Right ventricle myocardium inferior (tissue), 1 donor: ENCODE data around the gene SYT13. TPM values are rescaled to one million over a fixed set of nuclear protein-coding genes. Genes with fewer than 3 reads are reported as not detected.

Experiments
- ATAC-seq: fragments of 200-7000 bp; cut with Tn5 transposase; one replicate; pipeline ENCODE4 v1.9.1; 2020; ENCODE audit warnings: mild to moderate bottlenecking, moderate library complexity
- DNase-seq: peaks from one replicate; pipeline ENCODE4 v3.0.0; 2021; ENCODE audit errors: missing footprints
- intact Hi-C: fragments of 100-400 bp; cut with DNase I; formaldehyde crosslinking; loops from one replicate; pipeline ENCODE4 v1.11.0; 2022
- total RNA-seq: library from RNA; stranded (reverse); fragmentation: NEBNext Ultra II Directional; extraction: Animal tissue kit (Norgen Biotek cat#: 25700); gene quantifications from one replicate; pipeline ENCODE4 v1.2.1, GENCODE V29; 2021
- donor health status: DM: no; HTN: yes; CAD: no; lungs with severe emphysema.

The SYT13 gene
- total RNA-seq, 1 donor from 2014 or later, result 7.0 TPM

DNA sequence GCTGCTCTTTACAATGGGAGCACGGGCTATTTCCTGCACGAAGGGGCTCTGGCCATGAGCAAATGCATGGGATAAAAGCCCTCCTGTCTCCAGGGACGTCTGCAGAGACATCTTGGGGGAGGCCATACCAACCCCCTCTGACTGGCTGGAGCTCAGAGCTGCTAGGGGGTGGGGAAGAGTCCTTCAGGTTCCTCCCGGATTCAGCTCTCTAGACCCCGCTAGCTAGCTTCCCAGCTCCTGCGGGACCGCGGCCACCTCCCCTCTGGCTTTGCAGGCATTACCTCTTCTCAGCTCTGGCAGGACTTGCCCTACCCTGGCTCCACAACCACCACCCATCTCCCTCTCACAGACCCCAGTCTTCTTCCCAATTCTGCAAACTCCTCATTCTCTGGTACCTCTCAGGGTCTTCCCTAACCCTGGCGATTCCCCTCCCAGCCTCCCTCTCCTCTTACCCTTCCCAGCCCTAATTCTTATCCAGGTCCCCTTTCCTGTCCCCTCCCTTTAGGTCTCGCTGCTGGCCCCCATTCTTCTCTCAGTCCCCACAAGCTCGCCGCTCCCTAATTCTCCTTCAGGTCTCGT lies 802 bp downstream of the SYT13 start:
- no peak for ATAC-seq
- DNase-seq, result no peak
- intact Hi-C loops, result no loop called here

DNA sequence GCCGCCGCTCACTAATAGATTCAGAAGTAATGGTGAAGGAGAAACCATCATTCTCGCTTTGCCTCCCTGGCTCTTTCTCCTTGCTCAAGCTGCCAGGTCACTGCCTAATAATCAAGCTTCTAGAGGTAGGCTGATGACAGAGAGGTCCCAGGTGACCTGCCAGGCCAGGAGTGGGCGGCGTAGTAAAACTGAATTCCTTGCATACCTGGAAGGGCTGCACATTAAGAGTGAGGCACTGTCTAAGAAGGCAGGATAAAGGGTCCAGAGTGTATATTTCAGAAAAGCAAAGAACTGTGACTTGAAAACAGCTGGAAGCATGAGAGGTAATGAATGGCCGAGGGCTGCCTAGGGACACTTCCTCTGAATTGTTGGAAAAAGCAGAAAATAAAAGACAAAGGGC lies 4.1 kb downstream of the SYT13 start:
- intact Hi-C loops, result no loop called here
- ATAC-seq, result no peak

DNA sequence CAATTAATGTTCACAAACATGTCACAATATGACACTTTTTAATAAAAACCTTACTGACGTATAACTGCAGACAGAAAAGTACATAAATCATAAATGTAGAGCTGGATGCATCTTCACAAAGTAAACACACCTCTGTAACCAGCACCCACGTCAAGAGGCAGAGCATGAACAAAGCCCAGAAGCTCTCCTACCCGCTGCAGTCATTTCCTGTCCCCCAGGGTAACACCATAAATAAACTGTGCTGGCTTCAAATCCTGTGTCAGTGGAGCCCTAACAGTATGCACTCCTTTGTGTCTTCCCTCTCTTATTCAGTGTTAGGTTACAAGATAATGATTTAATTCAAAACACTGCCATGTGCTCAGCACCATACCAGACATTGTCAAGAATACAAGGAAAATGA lies 5.7 kb downstream of the SYT13 start:
- ATAC-seq, result no peak
- no peak for DNase-seq
- intact Hi-C loops, result no loop called here

More for the DNA sequence above, 4.1 kb downstream of the SYT13 start:
- DNase-seq, result no peak

DNA sequence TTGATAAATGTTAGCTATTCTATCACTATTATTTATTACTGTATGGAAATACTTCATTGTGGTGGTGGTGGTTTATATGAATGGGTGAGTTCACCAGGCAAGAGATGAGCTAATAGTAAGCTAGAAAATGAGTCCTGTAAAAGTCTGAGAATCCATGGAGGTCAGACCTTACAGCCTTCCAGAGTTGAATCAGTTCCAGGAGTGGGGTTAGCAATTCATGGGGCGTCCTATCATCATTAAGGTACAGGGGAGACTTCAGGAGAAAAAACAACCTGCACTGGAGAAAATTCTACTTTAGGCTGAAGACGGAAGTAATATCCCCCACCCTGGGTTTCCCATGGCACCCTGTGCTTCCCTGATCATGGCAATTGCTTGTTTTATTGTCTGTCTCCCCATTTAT lies 6.5 kb downstream of the SYT13 start:
- intact Hi-C loops, result no loop called here
- ATAC-seq (no peak), DNase-seq (no peak)

DNA sequence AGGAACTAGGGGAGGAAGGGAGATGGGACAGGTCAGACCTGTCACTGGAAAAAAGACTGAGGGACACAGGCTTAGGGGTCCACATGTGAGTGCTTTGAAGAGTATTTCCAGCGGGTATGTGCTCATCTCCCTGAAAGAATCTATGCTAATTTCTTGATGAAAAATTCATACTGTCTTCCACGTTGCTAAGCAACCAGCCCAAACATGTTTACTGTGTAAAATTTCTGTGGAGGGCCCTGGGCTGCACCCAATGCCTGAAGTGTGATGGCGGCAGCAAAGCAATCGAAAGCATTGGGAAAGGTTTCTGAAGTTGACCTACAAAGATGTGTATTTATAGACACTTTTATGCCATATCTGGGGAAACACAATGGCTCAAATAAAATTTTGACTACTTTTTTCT lies 7.4 kb downstream of the SYT13 start:
- intact Hi-C loops, result no loop called here
- DNase-seq, result no peak
- ATAC-seq, result no peak

DNA sequence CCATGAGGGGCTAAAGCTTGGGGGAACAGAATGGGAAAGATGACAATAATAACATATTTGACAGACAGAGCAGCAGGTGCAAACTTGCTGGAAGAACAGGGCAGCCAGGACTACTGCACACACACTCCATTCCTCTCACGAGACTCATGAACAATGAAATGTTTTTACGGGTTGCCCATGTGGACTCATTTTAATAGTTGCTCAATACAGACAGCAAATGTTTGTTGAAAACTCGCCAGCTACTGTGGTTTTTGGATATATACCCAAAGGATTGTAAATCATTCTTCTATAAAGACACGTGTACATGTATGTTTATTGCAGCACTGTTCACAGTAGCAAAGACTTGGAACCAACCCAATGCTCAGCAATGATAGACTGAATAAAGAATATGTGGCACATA lies 10.3 kb downstream of the SYT13 start:
- intact Hi-C loops, result no loop called here
- ATAC-seq (no peak), DNase-seq (no peak)

DNA sequence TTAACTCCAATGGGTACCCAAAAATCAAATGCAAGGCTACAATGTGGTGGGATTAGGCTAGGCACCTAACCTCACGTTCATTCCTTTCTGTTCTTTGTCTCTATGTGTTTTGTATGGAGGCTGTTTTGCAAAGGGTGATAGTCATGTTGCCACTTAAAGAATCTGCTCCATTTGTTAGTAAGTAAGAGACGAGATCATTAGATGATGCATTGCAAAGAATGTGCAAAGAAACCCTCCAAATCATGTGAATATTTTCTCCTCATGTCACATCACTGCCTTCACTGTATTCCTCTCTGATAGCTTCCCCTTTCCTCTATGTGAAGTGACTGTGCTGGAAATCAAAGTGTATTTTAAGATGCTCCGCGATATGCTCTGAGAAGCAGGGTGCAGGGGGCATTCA lies 11.9 kb downstream of the SYT13 start:
- ATAC-seq (no peak), DNase-seq (no peak)
- intact Hi-C loops, result no loop called here

DNA sequence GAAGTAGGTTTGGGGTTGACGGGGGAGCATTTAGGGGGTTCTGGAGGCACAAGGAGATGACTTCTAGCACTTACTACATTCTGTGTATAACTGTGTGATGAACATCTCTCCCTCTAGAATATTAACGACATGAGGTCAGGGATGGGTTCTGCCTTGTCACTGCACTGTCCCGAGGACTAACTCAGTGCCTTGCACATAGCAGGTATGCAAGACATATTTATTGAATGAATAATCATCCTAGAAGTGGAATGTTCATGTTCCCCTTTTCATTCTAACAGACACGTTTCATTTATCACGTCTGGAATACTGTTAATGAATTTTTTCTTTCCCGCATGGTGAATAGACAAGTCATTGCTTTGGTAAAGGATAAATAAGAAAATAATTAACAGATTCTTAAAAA lies 12.6 kb downstream of the SYT13 start:
- intact Hi-C loops, result no loop called here
- no peak for ATAC-seq
- DNase-seq, result no peak

DNA sequence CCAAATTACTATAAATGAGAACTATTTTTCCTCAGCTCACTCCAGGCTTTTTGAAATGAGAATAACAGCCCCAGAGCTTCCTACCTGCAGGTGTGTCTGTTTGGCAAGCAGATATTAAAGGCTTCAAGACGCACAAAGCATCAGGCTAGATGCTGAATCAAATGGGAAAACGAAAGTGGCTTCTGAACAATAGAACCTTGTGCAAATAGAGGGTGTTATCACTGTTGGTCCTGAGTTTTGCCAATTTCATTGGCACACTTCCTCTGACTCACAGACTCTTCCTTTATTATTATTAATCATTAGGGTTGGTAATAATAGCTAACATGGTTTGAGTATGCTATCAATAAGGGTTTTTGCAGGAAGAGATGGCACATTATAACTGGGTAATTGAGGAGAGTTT lies 13.4 kb downstream of the SYT13 start:
- DNase-seq (no peak), ATAC-seq (no peak)
- intact Hi-C loops, result no loop called here

DNA sequence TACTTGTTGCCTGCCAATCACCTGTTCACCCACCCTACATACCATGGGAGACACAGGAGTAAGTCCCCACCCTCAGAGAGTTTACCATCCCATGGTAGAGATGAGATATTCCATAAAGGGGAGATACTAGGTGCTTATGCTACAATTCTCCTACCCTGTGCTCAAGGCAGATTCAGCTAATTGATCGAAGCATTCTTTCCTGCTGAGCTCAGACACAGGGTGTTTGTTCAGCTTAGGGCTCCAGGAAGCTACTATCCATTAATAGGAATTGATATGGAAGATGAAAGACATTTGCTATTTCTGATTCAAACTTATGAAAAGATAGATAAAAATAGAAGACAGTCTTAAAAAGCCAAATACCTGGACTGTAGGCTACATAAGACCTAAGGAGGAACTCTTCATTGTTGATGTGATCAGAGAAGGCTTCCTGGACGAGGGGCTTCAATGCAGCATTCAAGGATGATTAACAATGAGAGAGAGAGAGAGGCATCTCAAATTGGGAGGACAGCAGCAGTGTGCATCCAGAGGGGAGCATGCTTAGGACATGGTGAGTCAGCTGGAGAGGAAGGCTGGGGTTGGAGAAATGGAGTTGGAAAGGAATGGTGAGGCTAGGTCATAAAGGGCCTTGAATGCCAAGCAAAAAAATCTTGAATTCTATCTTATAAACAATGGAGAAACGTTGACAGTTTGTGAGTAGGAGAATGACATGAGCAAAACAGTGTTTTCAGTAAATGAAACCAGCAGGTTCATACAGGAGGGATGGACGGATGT lies 15.0 kb downstream of the SYT13 start:
- no peak for ATAC-seq
- intact Hi-C loops, result no loop called here
- DNase-seq, result no peak

DNA sequence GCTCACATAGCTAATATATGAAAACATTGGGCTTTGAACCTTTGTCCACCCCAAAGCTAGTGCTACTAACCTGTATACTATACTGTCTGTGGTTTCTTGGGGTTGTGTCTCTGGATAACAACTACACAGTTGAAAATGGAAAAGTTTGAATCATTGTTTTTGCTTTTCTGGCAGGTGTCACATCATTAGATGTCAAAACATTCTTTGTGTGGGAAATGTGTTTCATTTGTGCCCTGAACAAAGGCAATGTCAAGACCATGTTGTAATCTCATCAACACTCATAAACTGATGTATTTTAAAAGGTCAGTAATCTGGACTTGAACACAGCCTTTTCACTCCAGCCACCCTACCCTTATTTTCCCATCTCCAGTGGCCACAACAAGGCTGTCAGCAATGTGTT lies 16.5 kb downstream of the SYT13 start:
- ATAC-seq, result no peak
- intact Hi-C loops, result no loop called here
- DNase-seq, result no peak

DNA sequence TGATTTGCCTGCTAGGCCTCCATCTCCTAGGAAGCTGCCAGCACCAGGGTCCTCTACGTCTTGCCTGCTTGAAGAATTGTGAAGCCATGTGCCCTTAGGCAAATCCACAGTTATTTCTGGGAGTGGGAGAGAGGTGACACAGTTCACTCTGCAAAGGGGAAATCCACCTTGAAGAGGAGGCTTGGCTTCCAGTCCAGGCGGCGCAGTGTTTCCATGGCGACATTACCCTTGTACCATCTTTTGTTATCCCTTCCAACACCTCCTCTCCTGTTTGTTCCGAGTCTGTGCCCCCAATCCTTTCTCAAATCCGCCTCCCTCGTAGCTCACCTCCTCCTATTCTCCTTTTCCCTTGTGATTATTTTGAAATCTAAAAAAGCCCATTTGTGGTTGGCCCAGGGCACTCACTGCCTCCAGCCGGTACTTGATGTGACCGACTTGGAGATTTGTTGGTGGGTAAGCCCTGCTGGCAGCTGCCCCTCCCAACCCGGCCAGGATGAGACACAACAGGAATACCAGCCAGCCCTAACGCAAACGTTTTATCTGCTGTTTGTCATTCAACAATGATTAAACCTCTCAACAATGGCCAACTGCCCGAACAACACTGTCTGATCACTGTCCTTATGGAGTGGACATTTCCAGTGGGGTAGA lies 18.4 kb downstream of the SYT13 start:
- intact Hi-C loops, result no loop called here
- DNase-seq, result no peak
- no peak for ATAC-seq

DNA sequence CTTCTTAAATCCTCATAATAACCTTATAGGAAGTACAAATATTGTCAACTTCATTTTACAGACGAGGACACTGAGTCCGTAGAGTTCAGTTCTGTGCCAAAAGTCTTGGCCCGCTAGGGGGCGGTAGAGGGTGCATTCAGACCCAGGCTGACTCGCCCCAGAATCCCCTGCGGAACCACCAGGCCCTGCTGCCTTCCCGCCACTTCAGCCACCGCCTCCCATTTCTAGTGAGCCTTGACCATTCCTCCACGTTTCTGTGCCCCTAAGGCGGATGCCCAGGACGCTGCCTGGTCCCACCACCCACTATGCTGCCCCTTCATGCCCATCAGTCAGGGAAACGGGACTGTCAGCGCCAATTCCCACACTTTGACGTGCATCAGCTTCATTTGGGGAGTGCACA lies 19.1 kb downstream of the SYT13 start:
- no peak for ATAC-seq
- intact Hi-C loops, result no loop called here
- no peak for DNase-seq

DNA sequence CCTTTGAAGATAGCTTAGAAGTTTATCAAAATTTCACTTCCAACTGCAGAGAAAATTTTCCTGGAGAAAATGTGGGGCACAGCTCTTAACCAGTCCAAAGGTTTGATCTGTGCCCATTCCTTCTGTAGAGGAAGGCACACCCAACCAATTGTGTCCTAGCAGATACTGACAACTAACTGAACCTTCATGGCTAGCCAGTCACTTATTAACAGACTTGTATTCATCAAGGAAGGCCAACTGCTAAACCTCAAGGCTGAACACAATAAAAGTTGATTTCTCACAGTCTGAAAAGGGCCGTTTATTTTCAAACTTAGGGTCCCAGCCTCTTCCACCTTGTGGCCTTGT lies 19.5 kb downstream of the SYT13 start:
- intact Hi-C loops, result no loop called here
- no peak for ATAC-seq
- DNase-seq, result no peak

DNA sequence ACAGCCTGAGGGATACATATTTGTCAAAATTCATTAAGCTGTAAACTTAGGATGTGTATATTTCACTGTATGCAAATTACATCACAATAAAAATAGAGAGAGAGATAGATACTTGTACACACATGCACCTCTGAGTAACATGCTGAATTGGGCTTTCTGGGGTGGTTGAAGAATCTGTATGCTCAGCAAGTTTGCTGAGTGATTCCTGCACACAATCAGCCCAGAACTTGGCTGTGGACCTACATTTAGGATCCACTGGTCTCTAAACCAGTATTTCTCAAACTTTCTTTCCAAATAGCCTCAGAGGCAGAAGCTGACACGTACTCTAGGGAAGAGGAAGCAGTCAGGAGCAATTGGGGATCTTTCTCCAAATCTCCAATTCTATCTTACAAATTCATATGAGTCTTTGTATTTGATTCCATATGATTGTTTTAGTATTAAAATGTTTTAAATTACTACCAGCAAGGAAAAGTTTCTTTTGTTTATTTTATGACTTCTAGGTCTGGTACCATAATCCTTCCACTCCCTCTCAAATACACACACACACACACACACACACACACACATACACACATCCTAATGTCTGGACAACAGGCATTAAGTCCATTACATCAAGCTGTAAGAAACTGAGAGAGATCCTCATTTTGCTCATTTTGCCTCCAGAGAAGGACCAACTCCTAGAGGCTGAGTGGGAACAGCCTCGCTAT lies 20.0 kb downstream of the SYT13 start:
- DNase-seq (no peak), ATAC-seq (no peak)
- intact Hi-C loops, result no loop called here

DNA sequence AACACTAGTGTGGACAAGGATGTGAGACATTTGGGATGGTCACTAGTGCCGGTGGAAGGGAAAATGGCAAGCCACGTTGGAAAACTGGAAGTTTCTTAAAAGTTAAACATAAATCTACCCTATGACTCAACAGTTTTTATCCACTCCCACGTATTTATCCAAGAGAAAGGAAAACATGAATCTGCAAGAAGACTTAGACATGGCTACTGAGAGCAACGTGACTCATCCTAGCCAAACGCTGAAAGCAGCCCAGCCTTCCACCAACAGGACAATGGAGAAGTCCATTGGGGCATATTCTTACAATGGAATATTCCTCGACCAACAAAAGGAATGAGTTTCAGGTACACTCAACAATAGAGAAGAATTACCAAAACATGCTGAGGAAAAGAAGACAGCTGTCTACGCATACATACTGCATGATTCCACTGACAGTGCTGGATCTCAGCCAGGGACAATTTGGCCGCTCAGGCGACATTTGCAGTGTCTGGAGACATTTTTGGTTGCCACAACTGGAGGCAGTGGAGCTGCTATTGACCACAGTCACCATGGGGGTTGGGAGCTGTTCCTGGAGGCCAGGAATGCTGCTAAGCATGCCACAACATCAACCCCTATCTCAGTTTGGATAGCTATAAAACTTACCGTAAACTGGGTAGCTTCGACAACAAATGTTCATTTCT lies 21.2 kb downstream of the SYT13 start:
- intact Hi-C loops, result no loop called here
- no peak for DNase-seq
- ATAC-seq, result no peak

DNA sequence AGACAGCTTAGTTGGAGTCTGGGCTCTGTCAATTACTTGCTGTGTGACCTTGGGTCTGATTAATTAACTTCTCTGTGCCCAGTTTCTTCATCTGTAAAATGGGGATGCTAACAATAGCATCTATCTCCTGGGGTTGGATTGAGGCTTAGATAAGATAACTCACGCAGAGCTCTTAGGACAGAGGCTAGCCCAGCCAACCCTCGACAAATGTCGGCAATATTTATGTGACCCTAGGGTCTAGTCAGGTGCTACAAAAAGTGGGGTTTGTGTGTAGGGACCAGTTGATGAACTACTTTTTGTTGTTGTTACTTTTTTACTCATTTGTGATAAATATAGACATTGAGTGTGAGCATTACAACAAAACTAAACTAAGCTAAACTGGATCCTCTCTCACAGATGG lies 22.4 kb downstream of the SYT13 start:
- intact Hi-C loops, result no loop called here
- DNase-seq, result no peak
- no peak for ATAC-seq

DNA sequence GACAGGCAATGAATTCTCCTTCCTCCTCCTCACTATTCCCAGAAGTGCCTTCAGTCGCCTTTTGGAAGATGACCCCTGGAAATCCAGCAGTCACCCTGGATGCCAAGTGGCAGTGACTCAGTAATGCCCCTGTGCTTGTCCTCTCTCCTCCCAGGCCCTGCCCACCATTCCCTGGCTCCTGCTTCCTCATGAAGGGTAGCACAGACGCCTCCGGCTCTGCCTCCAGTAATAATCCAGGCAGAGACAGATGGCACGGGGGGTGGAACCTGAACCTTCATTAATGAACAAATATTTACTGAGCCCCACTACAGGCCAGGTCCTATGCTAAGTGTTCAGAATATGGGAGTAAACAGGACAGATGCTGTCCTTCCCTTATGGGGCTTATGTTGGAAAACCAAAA lies 23.2 kb downstream of the SYT13 start:
- intact Hi-C loops, result no loop called here
- DNase-seq (no peak), ATAC-seq (no peak)

DNA sequence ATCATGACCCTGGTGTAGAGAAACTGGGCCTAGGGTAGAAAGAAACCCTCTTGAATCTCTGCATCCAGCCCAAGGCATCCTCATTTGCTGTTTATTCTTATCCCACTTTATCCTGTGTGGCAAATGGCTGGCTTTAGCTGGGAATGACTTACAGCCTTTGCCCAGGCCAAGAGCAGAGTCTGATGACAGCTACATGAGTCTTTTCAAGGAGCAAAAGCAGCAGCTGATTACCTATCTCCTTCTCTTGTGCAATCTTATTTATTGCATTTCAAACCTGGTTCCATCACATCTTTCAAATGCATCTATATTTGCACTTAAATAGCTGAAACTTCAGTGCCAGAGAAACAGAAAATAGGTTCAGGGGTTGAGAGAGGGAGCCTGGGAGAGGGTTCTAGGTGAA lies 26.1 kb downstream of the SYT13 start:
- intact Hi-C loops, result no loop called here
- DNase-seq, result no peak
- no peak for ATAC-seq

DNA sequence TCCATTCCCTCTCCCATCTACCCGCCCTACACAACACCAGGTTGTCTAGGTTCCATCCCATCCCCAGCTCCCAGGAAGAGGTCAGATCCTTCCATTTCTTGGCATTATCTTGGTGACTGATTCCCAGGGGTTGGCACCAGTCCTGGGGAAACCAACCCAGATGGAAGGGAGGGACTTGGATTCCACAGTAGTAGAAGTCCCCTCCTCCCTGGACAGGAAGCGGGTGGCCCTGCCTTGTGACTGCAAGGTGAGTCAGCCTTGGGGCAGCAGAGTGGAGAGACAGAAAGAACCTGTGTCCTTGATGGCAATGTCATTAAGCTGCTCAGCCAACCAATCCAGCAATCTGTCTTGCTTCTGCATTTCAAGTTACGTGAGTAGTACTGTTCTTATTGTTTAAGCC lies 26.5 kb downstream of the SYT13 start:
- intact Hi-C loops, result no loop called here
- DNase-seq, result no peak
- no peak for ATAC-seq
